ENCODE results near the gene CEP112. TPM values are rescaled to one million over a fixed set of nuclear protein-coding genes. Genes with fewer than 3 reads are reported as not detected.

The CEP112 gene
- total RNA-seq, 6 donors from 2014 or later, result 14.3 to 70.2 (median 31.0) TPM

GRCh38 chr17:65933290-65933689 is 258.6 kb downstream of the CEP112 start:
- H3K27ac ChIP-seq, result no peak overlapping the region
- WGBS, 2 donors, result 69 to 70% methylated on average over 4 of the region's 4 CpGs
- ATAC-seq (ENCODE audit: low FRiP score in 2 of 2), result no peak

GRCh38 chr17:65931246-65932149 is 260.4 kb downstream of the CEP112 start:
- 87 to 90% methylated on average over 3 of the region's 3 CpGs for WGBS, 2 donors
- H3K27me3 ChIP-seq, result no peaks in the 10 kb centered on the region
- no peak overlapping the region for H3K4me3 ChIP-seq
- peaks cover 0 to 7% (median 0%) of the 10 kb centered on the region in 4 donors for H3K9me3 ChIP-seq
- DNase-seq (no peak), ATAC-seq (ENCODE audit: low FRiP score in 2 of 2) (no peak)
- TF ChIP-seq EP300 (IDR thresholded peaks at IDR 0.05) (no peak), POLR2AphosphoS5 (IDR thresholded peaks at IDR 0.05) (no peak), CTCF (IDR thresholded peaks at IDR 0.05) (no peak), POLR2A (IDR thresholded peaks at IDR 0.05) (no peak)
- no peaks in the 10 kb centered on the region for H3K4me1 ChIP-seq
- H3K27ac ChIP-seq, result no peak overlapping the region
- peaks cover 0 to 6% (median 2%) of the 10 kb centered on the region in 4 donors for H3K36me3 ChIP-seq

More at GRCh38 chr17:65933290-65933689, 258.6 kb downstream of the CEP112 start:
- Histone ChIP-seq H3K4me3 (no peak overlapping the region), H3K36me3 (no peaks in the 10 kb centered on the region), H3K4me1 (no peaks in the 10 kb centered on the region), H3K9me3 (peaks cover 0 to 7% (median 0%) of the 10 kb centered on the region in 4 donors), H3K27me3 (no peaks in the 10 kb centered on the region)
- DNase-seq, result no peak
- TF ChIP-seq CTCF (IDR thresholded peaks at IDR 0.05) (no peak), POLR2AphosphoS5 (IDR thresholded peaks at IDR 0.05) (no peak), EP300 (IDR thresholded peaks at IDR 0.05) (no peak)

GRCh38 chr17:65930140-65930730 is 261.7 kb downstream of the CEP112 start:
- no peak overlapping the region for H3K4me3 ChIP-seq
- H3K27ac ChIP-seq, result no peak overlapping the region
- H3K4me1 ChIP-seq, result no peaks in the 10 kb centered on the region
- ATAC-seq (ENCODE audit: low FRiP score in 2 of 2) (no peak), DNase-seq (no peak)
- H3K9me3 ChIP-seq, result peaks cover 0 to 7% (median 0%) of the 10 kb centered on the region in 4 donors
- H3K27me3 ChIP-seq, result no peaks in the 10 kb centered on the region
- 79 to 85% methylated on average over 2 of the region's 2 CpGs for WGBS, 2 donors
- TF ChIP-seq POLR2A (IDR thresholded peaks at IDR 0.05), result no peak
- no peak for TF ChIP-seq CTCF (IDR thresholded peaks at IDR 0.05)
- no peak for TF ChIP-seq POLR2AphosphoS5 (IDR thresholded peaks at IDR 0.05)
- no peak for TF ChIP-seq EP300 (IDR thresholded peaks at IDR 0.05)
- H3K36me3 ChIP-seq, result peaks cover 0 to 6% (median 2%) of the 10 kb centered on the region in 4 donors

- Histone ChIP-seq H3K4me1 (no peaks in the 10 kb centered on the region), H3K4me3 (no peak overlapping the region), H3K27ac (no peak overlapping the region), H3K9me3 (no peaks in the 10 kb centered on the region), H3K27me3 (no peaks in the 10 kb centered on the region), H3K36me3 (peaks cover 0 to 6% (median 2%) of the 10 kb centered on the region in 4 donors)
- no peak for DNase-seq
- TF ChIP-seq POLR2A (IDR thresholded peaks at IDR 0.05) (no peak), POLR2AphosphoS5 (IDR thresholded peaks at IDR 0.05) (no peak), CTCF (IDR thresholded peaks at IDR 0.05) (no peak)
- 99 to 100% methylated on average over 5 of the region's 5 CpGs for WGBS, 2 donors
- no peak for ATAC-seq (ENCODE audit: low FRiP score in 2 of 2)
Observed at GRCh38 chr17:65926599-65926998, 265.3 kb downstream of the CEP112 start.
